IMR-90 (cell line): ENCODE measurements around the gene SYCP2. TPM values are rescaled to one million over a fixed set of nuclear protein-coding genes. Genes with fewer than 3 reads are reported as not detected.

Experiments used
- ATAC-seq: fragments of 200-7000 bp; cut with Tn5 transposase; 2 replicates; pipeline ENCODE4 v1.9.1; 2020; ENCODE audit warnings: low read depth, mild to moderate bottlenecking, moderate library complexity
- BruUV-seq: library from RNA; stranded (reverse); fragments of 400-500 nt; replicated peaks from 2 replicates; lab custom pipeline; 2021; lab: Mats Ljungman, UMichigan
- CTCF ChIA-PET: fragments of 300-600 bp; formaldehyde crosslinking; extraction: SDS; loops from one replicate; lab custom pipeline; 2021; ENCODE audit warnings: antibody characterized with exemption; lab: Yijun Ruan, JAX
- POLR2A ChIA-PET: fragments of 300-600 bp; sonication (Branson Sonifier 250); formaldehyde crosslinking; loops from one replicate; lab custom pipeline; 2022; ENCODE audit warnings: antibody characterized with exemption; ENCODE audit not compliant: unreplicated experiment; lab: Charles Lee
- DNase-seq: peaks from one replicate; pipeline ENCODE4 v3.0.0; 2013
- H2AFZ ChIP-seq: replicated peaks from 2 replicates; pipeline ENCODE3; 2013; ENCODE audit warnings: low read length, mild to moderate bottlenecking; ENCODE audit not compliant: poor library complexity
- H2AK5ac ChIP-seq: 2 replicates; pipeline ENCODE4 v1.6.1; 2013; ENCODE audit warnings: low read depth, low read length, inconsistent platforms
- H2AK9ac ChIP-seq: replicated peaks from 2 replicates; pipeline ENCODE3; 2013; ENCODE audit warnings: mild to moderate bottlenecking, low read depth, low read length, moderate library complexity; ENCODE audit not compliant: poor library complexity
- H2BK120ac ChIP-seq: 2 replicates; pipeline ENCODE4 v1.6.1; 2013; ENCODE audit warnings: low read depth, low read length, inconsistent platforms
- H2BK15ac ChIP-seq: 3 replicates; pipeline ENCODE4 v1.6.1; 2013; ENCODE audit warnings: low read depth, low read length, inconsistent platforms
- H2BK20ac ChIP-seq: 2 replicates; pipeline ENCODE4 v1.6.1; 2013; ENCODE audit warnings: low read depth, mild to moderate bottlenecking, inconsistent platforms, low read length, moderate library complexity
- H2BK5ac ChIP-seq: 2 replicates; pipeline ENCODE4 v1.6.1; 2013; ENCODE audit warnings: mild to moderate bottlenecking, low read depth, low read length, inconsistent platforms; ENCODE audit not compliant: poor library complexity, severe bottlenecking
- H3K14ac ChIP-seq: replicated peaks from 2 replicates; pipeline ENCODE4 v1.6.1; 2013; ENCODE audit warnings: low read depth, low read length, inconsistent platforms
- H3K18ac ChIP-seq: 2 replicates; pipeline ENCODE4 v1.6.1; 2013; ENCODE audit warnings: low read depth, low read length, control low read depth
- H3K23ac ChIP-seq: 2 replicates; pipeline ENCODE4 v1.6.1; 2013; ENCODE audit warnings: low read depth, low read length, inconsistent platforms
- H3K27ac ChIP-seq: 2 replicates; pipeline ENCODE4 v1.5.1; 2013; ENCODE audit warnings: mild to moderate bottlenecking, control low read depth, low read length; ENCODE audit not compliant: insufficient read depth
- H3K27me3 ChIP-seq: 2 replicates; pipeline ENCODE4 v1.6.1; 2013; ENCODE audit warnings: low read length; ENCODE audit not compliant: control insufficient read depth, insufficient read depth
- H3K36me3 ChIP-seq: 2 replicates; pipeline ENCODE4 v1.6.1; 2013; ENCODE audit warnings: low read length, mixed read lengths; ENCODE audit not compliant: control insufficient read depth, insufficient read depth
- H3K4ac ChIP-seq: 2 replicates; pipeline ENCODE4 v1.6.1; 2013; ENCODE audit warnings: low read depth, low read length, inconsistent platforms
- H3K4me1 ChIP-seq: 2 replicates; pipeline ENCODE4 v1.6.1; 2013; ENCODE audit warnings: low read length, mixed read lengths; ENCODE audit not compliant: control insufficient read depth, insufficient read depth
- H3K4me2 ChIP-seq: 2 replicates; pipeline ENCODE4 v1.6.1; 2013; ENCODE audit warnings: low read depth, mild to moderate bottlenecking, control low read depth, low read length, moderate library complexity
- H3K4me3 ChIP-seq: 2 replicates; pipeline ENCODE4 v1.5.1; 2013; ENCODE audit warnings: low read depth, mild to moderate bottlenecking, control low read depth, low read length, moderate library complexity; ENCODE audit not compliant: insufficient read depth
- H3K56ac ChIP-seq: 2 replicates; pipeline ENCODE4 v1.6.1; 2013; ENCODE audit warnings: low read length, inconsistent platforms; ENCODE audit not compliant: insufficient read depth; ENCODE audit errors: extremely low read depth
- H3K79me1 ChIP-seq, 2 experiments: 2 replicates each; pipeline ENCODE4 v1.6.1; 2013; ENCODE audit warnings: low read length in 2 of 2, inconsistent platforms in 1 of 2, low read depth in 1 of 2
- H3K9ac ChIP-seq: 2 replicates; pipeline ENCODE4 v1.6.1; 2013; ENCODE audit warnings: low read depth, low read length, control low read depth
- H3K9me1 ChIP-seq: 2 replicates; pipeline ENCODE4 v1.6.1; 2013; ENCODE audit warnings: low read length, inconsistent platforms; ENCODE audit not compliant: insufficient read depth
- H3K9me3 ChIP-seq: 2 replicates; pipeline ENCODE4 v1.6.1; 2013; ENCODE audit warnings: low read length; ENCODE audit not compliant: control insufficient read depth, insufficient read depth
- H4K20me1 ChIP-seq: 2 replicates; pipeline ENCODE4 v1.6.1; 2013; ENCODE audit warnings: low read length, inconsistent platforms; ENCODE audit not compliant: insufficient read depth
- H4K5ac ChIP-seq: 2 replicates; pipeline ENCODE4 v1.6.1; 2013; ENCODE audit warnings: mild to moderate bottlenecking, low read depth, low read length, control low read depth
- H4K8ac ChIP-seq, 2 experiments: 2 replicates each; pipeline ENCODE4 v1.6.1; 2013; ENCODE audit warnings: low read depth in 2 of 2, low read length in 2 of 2, control low read depth in 1 of 2, inconsistent platforms in 1 of 2
- H4K91ac ChIP-seq: 2 replicates; pipeline ENCODE4 v1.6.1; 2013; ENCODE audit warnings: low read depth, low read length, inconsistent platforms; ENCODE audit not compliant: insufficient read depth
- CEBPB ChIP-seq: IDR thresholded peaks from 2 replicates; pipeline ENCODE4 v1.6.1; 2012; ENCODE audit warnings: low read depth, low read length, improper control_type of control experiment
- MAZ ChIP-seq: IDR thresholded peaks from 2 replicates; pipeline ENCODE4 v1.6.1; 2012; ENCODE audit warnings: low read depth, mild to moderate bottlenecking, low read length, improper control_type of control experiment, moderate library complexity, borderline replicate concordance
- WGBS, 2 experiments: methylation state at CpG; one replicate each; pipeline versions ENCODE4 v1.1.5 to v1.1.7; 2013; ENCODE audit warnings: missing lambda C conversion rate in 2 of 2; ENCODE audit not compliant: insufficient read length in 1 of 2; ENCODE audit errors: extremely low coverage in 2 of 2; 5-methylcytosine and 5-hydroxymethylcytosine counted together
- dilution Hi-C: fragments of 300-500 bp; cut with HindIII; formaldehyde crosslinking; loops from one replicate; pipeline ENCODE4 v1.14.3; 2018; ENCODE audit warnings: low sequenced_read_pairs; ENCODE audit not compliant: unreplicated experiment
- in situ Hi-C: fragments of 300-500 bp; cut with MboI; formaldehyde crosslinking; loops from 3 replicates; pipeline ENCODE4 v1.14.3; 2019; ENCODE audit warnings: low sequenced_read_pairs, inconsistent platforms, mixed read lengths
- intact Hi-C: fragments of 100-400 bp; cut with micrococcal nuclease; formaldehyde crosslinking; loops from 2 replicates; pipeline ENCODE4 v1.10.0; 2022
- polyA plus RNA-seq, 3 experiments: library from polyadenylated mRNA; depleted of rRNA; stranded (reverse); fragments of >200 nt; gene quantifications; 2 replicates each; pipeline ENCODE4 v1.2.3, GENCODE V29; 2012; ENCODE audit warnings: low replicate concordance in 1 of 3
- total RNA-seq: library from RNA; depleted of rRNA; stranded (reverse); fragments of >200 nt; gene quantifications from 2 replicates; pipeline ENCODE4 v1.2.3, GENCODE V29; 2012

SYCP2 gene
- total and polyA plus RNA-seq, 2 of the 4 experiments (the other 2 are of a cell fraction) = 0.18 to 0.31 TPM

- H3K14ac ChIP-seq = no peak overlapping the region
- no peak for DNase-seq
- dilution Hi-C loops = no loop called here
- no peak overlapping the region for H3K18ac ChIP-seq
- no peak overlapping the region for H2AFZ ChIP-seq
- no peak overlapping the region for H3K4me3 ChIP-seq
- H4K5ac ChIP-seq = no peak overlapping the region
- no peaks in the 10 kb centered on the region for H3K9me1 ChIP-seq
- H2AK5ac ChIP-seq = no peak overlapping the region
- TSS peak; percentile 76 for BruUV-seq
- no peak overlapping the region for H2AK9ac ChIP-seq
- H4K91ac ChIP-seq = no peak overlapping the region
- no peak overlapping the region for H3K27ac ChIP-seq
- peaks cover 9% of the 10 kb centered on the region for H3K4me1 ChIP-seq
- no peaks in the 10 kb centered on the region for H3K27me3 ChIP-seq
- H3K79me1 ChIP-seq = peaks cover 10 to 16% of the 10 kb centered on the region in 2 experiments
- H3K9ac ChIP-seq = no peak overlapping the region
- H2BK120ac ChIP-seq = no peak overlapping the region
- no peak overlapping the region for H3K23ac ChIP-seq
- no peak overlapping the region for H2BK5ac ChIP-seq
- H3K36me3 ChIP-seq = no peaks in the 10 kb centered on the region
- TF ChIP-seq CEBPB = peak; percentile 61
- TF ChIP-seq MAZ = no peak
- H4K8ac ChIP-seq = no peak overlapping the region
- in situ Hi-C loops = no loop called here
- H3K4ac ChIP-seq = no peak overlapping the region
- no peak for ATAC-seq
- no peaks in the 10 kb centered on the region for H3K9me3 ChIP-seq
- H2BK15ac ChIP-seq = no peak overlapping the region
- no peak overlapping the region for H3K4me2 ChIP-seq
- H2BK20ac ChIP-seq = no peak overlapping the region
- intact Hi-C loops = no loop called here
- POLR2A ChIA-PET = no interaction called here
- CTCF ChIA-PET = interaction anchor here (2.7 kb wide), 1 partner anchor 10 kb away, joined by 5 read pairs; no protein-coding TSS in a partner anchor
- H3K56ac ChIP-seq = no peak overlapping the region
- peaks cover 13% of the 10 kb centered on the region for H4K20me1 ChIP-seq
- WGBS, 2 experiments = no CpG with 5 or more reads among the region's 3 CpGs
Observed at GRCh38 chr20:59937150-59937549, 3.7 kb upstream of the SYCP2 start.
